OCI-M2 (cell line): ENCODE results near the gene STK33.

Source experiments
- DNase-seq: peaks from one replicate; lab custom pipeline; 2025; ENCODE audit not compliant: unreplicated experiment; lab: John Stamatoyannopoulos, UW

Gene STK33

GRCh38 chr11:8357891-8358566 is 236.0 kb downstream of the STK33 start:
- DNase-seq, result no peak

- no peak for DNase-seq
Measured at GRCh38 chr11:8357505-8357888, 236.5 kb downstream of the STK33 start.

GRCh38 chr11:8356721-8357504 is 237.1 kb downstream of the STK33 start:
- no peak for DNase-seq

DNA sequence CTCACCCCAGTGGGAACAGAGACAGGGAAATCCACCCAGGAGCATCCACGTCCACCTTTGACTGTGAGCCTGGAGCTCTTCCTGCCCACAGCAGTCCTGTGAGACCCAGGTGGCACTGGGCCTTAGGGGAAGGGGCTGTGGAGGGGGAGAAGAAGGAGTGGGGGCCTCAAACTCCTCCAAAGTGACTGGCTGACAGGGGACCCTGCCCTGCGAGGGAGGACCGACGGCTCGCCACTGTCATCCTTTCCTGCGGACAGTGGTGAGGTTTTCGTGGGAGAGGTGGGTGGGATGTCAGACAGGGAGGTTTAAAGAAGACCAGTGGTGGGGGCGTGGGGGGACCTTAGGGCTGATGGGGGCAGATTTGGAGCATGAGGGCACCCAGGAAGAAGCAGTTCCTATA is 237.8 kb downstream of the STK33 start:
- DNase-seq, result no peak

- DNase-seq, result no peak
Measured at GRCh38 chr11:8355416-8355742, 238.6 kb downstream of the STK33 start.

GRCh38 chr11:8354622-8355415 is 239.2 kb downstream of the STK33 start:
- DNase-seq, result no peak

DNA sequence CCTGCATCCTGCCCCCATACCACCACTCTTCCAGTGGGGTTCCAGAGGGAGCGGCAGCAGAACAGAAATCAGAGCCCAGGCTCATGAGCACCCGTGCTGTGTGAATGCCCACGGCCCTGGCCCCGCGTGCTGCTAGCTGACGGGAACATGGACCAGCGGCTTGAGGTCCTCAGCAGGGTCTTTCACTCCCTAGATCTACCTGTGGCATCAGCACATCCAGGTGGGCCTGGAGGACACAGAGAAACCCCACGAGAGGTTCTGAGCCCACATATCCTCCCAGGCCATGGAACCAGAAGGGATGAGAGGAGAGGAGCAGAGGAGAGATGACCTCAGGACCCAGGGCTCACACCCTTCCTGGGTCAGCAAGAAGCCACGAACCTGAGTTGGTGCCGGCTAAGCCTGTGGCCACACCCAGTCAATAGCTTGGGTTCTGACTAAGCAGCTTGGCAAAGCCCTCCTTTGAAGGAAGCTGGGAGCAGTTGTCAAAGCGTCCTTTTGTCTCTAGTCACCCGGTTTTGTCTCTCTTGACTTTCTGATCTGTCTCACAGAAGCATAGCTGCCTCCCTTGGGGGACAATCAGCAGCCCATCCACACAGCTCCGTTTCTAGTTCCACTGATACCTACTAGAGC is 241.0 kb downstream of the STK33 start:
- no peak for DNase-seq

- no peak for DNase-seq
Measured at GRCh38 chr11:8352103-8352875, 241.7 kb downstream of the STK33 start.

DNA sequence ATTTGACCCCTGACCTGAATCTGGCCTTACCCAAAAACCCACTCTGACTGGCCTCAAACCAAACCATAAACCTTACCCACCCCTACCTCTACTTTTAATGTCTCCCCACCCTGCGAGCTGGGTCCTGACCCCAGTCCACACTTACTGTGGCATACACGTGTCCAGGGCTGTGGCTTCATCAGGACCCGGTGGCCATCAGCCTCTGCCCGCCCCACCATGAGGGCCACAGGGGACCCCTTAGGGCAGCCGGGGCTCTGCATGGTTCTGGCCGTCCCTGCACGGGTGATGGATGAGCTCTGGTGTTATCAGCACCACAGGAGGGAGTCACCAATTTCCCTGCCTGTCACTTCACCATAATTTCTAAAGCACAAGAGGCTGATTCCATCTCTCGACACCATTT is 242.8 kb downstream of the STK33 start:
- DNase-seq, result no peak

- DNase-seq, result no peak
Measured at GRCh38 chr11:8347978-8348377, 246.1 kb downstream of the STK33 start.

DNA sequence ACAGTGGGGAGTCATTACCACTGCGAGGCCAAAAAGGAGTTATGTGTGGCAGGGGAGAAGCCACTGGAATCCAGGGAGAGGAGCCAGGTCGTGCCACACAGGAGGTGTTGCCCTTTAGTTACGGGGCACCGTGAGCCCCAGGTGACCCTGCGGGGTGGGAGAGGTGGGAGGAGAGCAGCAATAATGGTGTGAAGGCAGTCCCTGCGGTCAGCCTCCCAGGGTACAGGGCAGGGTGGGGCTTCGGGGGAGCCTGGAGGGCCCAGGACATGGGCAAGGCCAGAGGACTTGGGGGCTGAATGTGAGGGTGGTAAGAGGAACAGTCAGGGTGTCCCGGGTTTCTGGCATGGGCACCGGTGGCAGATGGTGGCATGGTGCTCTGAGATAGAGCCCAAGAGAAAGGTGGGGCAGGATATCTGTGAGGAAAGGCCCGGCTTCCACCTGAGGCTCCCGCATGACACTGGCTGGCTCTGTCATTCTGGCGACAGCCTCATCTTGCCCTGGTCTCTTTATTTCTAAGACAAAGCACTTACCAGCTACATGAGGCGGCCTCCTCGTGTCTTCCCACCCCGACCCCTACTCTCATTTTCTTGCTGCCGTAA is 247.8 kb downstream of the STK33 start:
- no peak for DNase-seq

- DNase-seq, result no peak
Measured at GRCh38 chr11:8345179-8345578, 248.8 kb downstream of the STK33 start.

DNA sequence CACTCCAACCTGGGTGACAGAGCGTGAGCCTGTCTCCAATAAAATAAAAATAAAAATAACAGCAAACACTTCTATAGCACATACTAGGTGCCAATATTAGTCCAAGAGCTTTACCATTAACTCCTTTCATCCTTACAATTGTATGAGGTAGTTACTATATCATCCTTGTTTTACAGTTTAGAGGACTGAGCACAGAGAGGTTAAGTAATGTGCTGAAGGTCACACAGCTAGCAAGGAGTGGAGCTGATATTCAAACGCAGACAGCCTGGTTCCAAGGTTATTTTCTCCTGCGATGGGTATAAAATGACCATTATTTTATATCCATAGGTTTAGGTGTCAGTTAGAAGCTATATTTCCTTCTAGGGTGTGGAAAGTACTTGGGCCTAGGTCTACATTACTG is 249.7 kb downstream of the STK33 start:
- DNase-seq, result no peak

DNA sequence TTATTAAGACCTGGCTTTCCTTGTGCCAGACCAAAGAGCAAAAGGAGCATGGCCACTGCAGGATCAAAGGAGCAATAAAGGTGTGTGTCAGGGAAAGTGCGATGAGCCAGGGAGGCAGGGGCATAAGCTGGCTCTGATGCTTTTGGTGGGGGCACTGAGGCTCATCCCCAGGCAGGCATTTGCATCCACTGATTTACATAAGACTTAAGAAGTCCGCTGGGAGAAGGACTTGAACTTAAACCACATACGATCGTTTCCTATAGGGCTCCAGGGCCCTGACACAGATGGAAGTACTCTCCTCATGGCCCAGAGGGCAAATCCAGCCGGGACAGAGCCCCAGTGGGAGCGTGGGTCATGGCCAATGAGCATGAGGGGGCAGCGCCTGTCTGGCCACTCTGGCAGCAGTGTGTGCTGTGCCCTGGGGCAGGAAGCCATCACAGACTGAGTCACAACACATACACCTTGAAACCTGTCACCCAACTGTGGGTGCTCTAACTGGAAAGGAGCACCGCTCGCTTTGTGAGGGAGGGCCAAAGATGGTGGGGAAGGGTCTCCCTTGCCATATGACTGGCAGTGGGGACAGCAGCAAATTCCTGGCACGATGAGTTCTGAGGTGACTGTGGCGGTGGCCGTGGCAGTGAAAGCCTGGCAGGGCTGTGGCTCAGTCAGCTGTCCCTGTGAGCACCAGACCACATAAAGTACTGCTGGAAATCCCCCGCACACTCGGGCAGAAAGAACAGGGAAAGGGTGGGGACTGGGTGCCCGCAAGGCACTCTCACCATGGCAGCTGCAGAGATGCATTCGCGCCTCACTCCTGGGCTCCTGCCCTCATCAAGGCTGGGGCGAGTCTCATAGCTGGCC is 251.0 kb downstream of the STK33 start:
- no peak for DNase-seq

- no peak for DNase-seq
Measured at GRCh38 chr11:8341996-8342395, 252.0 kb downstream of the STK33 start.
